Measurements from ENCODE around the gene STX16. TPM values are rescaled to one million over a fixed set of nuclear protein-coding genes. Genes with fewer than 3 reads are reported as not detected.

STX16 gene
- polyA plus RNA-seq, 1 donor, result 91.9 TPM

DNA sequence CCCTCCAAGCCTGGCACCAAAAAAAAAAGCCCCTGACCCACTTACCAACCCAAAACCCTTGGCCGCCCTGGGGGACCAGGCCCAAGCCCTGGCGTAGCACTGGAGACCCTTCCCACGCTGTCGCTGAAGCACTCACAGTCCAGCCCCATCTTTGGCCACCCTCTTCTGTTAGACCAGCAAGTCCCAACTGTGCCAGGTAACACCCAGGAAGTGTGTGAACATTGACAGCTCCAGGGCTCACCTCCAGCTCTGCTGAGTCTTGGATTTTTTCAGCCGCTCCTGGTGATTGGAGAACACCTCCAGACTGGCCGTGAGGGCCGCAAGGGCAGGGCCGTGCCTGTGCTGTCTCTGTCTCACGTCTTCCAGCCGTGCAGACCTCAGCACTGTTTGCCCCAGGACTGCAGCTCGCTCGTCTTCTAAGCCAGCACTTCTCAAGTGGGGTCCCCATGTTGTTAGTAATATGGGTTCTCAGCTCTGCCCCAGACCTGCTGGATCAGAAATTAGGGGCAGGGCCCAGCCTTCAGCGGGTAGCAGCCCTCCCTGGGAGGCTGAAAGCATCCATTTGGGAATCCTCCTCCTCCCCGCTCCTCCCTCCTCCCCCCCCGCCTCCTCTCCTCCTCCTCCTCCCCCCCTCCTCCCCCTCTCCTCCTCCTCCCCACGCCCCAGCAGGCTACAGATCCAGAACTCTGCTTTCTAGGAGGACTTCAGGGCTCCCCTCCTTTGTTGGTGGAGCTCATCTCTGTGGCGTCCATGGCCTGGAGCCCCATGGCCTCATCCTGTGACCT is 59.6 kb downstream of the STX16 start:
- DNase-seq, result no peak

DNA sequence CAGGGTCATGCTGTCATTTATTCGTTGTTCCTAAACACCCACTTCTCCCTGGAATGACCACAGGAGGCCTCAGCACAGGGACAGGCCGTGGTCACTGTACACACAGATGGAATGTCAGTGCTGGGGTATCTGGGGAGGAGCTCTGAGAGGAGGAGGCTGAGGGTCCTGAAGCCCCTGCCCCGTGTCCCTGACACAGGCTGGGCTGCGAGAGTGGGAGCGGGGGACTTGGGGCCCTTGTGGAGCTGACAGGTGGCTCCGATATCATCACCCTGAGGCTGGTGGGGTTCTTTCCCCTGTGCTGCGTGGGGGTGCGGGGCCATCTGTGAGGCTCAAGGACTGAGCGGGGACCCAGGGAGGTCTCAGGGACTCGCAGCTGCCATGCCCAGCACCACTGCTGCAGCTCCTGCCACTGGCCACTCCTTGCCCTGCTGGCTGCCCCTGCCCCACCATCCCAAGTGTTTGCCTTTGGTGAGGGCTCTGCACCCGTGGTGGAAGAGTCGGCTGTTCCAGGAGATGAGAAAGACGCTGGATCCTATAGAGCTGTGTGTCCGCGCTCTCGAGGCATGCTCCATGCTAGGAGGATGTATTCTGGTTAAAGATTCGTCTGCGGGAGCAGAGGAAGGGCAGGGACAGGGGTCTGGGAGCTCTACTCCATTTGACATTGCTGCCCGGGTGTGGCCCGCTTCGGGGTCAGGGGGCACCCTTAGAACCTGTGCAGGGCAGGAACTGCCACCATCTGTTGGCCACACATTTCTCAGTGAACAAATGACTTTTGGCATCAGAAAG is 60.4 kb downstream of the STX16 start:
- DNase-seq, result no peak

DNA sequence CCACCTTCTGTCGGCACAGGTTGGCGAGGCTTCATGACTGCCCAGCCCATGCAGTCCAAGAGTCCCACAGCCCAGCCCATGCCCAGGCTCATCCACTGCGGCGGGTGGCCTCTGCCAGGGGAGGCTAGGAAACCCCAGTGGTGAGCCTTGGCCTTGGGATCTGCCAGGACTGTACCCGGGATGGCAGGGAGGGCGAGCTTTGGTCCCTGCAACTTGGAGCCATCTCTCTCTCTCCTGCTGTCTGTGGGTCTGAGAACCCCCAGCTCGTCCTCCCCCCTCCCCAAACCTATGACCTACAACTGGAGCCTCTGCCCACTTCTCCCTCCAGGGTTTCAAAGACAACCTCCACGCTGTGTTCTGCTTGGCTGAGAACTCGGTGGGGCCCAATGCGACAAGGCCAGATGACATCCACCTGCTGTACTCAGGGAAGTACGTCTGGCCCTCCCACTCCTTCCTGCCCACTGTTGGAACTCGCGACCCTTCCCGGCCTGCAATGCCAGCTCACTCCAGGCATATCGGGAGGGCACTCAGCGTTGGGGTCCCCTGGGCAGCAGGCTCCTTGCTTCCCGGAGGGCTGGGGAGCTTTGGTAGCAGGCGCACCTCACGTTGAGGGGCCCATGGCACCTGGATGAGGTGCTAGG is 61.2 kb downstream of the STX16 start:
- DNase-seq, result no peak

DNA sequence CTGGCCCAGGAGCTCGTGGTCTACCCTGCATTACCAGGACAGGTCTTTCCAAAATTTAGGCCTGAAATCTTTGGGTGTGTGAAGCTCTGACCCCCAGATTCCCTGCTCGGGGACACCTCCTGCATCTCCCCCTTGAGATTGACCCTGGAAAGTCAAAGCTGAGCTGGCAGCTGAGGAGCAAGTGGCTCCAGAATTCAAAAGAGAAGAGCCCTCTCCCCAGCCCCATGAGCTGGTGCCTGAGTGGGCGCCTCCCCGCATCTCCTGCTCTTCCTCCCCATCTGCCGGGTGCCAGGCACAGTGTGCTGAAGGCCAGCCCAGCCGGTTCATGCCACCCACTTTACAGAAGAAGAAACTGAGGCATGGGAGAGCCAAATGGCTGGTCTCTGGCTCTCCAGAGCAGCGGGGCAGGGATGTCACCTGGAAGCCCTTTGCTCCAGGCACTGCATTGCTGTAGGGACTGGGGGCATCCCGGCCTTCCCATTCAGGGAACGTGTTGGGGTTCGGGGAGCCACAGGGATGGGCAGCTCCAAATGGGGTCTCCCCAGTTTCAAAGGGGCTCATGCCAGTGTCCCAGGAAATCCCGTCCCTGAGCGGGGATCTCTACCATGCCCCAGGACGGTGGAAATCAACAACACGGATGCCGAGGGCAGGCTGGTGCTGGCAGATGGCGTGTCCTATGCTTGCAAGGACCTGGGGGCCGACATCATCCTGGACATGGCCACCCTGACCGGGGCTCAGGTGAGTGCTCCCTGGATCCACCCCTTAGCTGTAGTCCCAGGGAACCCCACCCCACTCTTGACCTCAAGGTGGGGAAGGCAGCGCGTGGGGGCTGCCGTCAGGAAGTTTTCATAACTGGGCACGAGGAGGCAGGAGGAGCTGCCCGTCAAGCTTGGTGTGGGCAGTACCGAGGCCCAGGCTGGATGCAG is 62.0 kb downstream of the STX16 start:
- no peak for DNase-seq

DNA sequence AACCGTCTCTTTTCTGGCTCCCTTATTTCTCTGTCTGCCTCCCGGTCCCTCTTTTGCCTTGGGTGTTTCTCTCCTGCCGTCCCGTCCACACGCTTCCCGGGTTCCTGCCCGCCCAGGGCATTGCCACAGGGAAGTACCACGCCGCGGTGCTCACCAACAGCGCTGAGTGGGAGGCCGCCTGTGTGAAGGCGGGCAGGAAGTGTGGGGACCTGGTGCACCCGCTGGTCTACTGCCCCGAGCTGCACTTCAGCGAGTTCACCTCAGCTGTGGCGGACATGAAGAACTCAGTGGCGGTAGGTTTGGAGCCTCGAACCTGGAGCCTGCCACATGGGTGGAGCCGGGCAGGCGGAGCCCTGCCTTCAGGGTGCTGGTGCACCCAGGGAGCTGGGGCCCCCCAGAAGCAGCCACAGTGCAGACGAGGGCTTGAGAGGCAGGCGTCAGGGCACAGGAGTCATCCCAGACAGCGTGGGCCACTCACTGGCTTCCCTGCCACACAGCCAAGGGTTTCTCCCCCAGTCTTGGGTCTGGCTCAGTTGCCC is 62.8 kb downstream of the STX16 start:
- no peak for DNase-seq

DNA sequence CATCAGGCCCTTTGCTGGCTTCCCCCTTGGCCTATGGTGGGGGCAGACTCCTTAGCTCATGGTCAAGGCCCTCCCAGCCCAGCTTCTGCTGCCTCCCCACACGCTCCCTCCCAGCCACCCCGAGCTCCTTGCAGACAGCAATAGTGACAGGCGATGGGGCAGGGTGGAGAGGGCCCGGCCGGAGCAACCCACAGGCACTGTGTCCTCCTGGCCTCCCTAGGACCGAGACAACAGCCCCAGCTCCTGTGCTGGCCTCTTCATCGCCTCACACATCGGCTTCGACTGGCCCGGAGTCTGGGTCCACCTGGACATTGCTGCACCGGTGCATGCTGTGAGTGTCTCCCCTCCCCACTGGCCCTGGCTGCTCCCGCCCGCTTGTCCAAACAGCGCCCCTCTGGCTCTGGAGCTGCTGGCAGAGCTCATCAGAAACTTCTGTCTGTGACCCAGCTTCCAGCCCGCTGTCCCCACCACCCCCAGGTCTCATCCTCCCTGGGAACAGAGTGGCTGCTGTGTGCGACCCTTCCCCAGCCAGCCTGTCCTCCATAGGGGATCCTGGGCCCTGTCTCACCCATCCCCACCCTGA is 63.3 kb downstream of the STX16 start:
- DNase-seq, result no peak

DNA sequence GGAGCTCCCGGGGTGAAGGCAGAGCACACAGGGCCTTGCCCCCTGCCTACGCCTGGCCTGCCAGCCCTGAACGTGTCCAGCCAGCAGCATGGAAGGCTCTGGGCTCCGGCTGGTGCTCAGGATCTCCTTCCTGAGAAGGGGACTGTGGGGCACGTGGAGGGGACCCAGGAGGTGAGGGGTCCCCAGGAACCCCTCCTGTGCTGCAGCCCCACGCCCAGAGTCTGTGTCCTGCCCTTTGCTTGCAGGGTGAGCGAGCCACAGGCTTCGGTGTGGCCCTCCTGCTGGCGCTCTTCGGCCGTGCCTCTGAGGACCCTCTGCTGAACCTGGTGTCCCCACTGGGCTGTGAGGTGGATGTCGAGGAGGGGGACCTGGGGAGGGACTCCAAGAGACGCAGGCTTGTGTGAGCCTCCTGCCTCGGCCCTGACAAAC is 63.9 kb downstream of the STX16 start:
- DNase-seq, result no peak

DNA sequence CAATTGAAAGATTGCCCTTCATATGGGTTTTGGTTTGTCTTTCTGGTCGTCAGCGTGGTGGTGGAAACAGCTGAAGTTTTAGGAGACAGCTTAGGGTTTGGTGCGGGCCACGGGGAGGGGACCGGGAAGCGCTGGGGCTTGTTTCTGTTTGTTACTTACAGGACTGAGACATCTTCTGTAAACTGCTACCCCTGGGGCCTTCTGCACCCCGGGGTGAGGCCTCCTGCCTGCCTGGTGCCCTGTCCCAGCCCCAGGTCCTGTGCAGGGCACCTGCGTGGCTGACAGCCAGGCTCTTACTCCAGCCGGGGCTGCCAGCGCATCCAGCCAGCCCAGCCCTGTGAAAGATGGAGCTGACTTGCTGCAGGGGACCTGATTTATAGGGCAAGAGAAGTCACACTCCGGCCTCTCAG is 64.3 kb downstream of the STX16 start:
- DNase-seq, result no peak

DNA sequence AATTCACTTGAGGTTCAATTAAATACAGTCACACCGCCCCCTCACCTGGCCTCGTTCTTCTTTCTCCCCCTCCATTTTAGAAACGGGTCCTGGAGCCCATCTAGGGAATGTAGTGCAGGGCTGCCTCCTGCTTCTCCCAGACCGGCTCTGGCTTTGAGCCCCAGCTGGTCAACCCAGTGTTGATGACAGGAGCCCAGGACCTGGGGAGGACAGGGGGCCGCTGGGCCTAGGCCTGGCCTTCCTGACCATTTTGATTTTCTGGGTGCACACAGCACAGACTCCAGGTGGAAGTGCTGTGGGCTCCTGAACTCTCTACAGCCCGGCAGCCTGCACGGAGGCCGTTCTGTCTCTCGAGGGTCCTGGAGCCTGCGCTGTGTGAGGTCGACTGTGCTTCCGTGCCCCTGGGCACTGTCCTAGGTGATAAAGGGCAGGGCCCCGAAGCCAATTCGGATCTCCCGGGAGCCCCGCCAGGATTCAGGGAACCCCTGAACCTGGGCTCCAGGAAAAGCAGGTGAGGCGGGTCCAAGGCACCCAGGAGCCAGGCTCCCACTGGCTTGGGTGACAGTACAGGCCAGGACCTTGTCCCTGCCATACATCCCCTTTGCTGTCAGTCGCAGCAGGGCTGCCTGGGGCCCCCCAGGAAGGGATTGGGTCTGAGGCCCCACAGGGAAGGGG is 64.9 kb downstream of the STX16 start:
- no peak for DNase-seq

DNA sequence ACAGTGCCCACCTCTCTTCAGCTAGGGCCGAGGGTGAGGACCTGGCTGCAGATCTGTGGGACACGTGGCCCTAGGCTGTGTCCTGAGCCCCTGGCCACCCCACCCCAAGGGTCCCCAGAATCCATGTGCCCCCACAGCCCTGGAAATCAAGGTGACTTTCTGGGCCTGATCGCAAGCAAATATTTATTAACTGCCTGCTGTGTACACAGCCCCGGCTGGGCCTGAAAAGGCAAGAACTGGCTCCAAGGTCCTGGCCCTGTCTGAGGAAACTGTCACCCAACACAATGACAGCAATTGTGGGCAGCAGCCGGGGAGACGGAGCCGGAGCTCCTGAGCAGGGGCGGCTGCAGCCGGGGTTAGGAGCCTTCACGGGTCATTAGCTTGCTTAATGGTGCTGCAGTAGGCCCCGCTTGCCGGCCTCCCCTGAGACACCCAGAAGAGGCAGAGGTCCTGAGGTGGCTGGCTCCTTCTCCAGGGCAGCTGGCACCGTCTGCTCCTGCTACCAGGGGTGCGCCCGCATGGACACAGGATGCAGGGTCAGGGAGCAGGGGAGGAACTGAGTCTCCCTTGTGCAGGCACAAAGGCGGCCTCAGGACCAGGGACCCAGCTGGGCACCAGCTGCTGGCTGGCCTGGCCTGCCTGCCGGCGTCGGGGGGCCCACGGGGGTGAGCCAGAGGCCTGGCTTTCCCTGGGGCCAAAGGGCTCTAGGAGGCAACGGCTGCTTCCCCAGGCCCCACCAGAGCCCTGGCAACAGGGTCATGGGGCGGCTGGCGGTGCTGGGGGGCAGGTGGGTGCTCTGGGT is 65.6 kb downstream of the STX16 start:
- no peak for DNase-seq

DNA sequence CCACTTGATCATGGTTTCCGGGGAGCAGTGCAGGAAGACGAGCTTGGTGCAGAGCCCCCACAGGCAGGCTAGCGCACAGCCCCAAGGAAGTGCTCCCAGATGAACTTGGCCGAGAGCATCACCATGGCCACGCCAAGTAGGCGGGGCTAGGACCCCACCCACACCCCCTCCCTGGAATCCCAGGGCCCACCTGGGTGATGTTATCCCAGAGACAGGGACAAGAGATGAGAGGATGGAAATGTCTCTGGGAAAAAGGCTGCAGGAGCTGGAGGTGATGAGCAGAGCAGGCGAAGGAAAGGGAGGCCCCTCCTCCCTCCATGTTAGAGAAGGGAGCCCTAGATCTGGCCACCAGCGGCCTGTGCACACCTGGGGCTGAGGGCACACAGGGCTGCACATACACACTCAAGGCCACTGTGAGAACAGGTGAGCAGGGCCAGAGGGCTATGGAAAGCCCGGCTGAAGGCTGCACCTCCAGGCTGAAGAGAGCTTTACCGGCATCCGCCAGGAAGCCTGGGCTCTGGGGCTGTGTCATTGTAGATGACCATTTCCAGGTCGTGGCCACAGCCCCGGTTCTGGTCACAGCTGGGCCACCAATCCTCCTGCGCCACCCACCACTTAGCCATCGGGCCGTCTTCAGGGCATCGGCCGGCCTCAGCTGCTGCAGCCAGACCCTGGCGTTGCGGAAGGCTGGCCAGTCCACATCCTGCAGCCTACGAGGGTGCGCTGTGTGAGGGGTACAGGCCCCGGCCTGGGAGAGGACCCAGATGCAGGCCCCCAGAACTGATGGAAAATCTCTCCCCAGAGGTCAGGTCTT is 66.4 kb downstream of the STX16 start:
- DNase-seq, result no peak

DNA sequence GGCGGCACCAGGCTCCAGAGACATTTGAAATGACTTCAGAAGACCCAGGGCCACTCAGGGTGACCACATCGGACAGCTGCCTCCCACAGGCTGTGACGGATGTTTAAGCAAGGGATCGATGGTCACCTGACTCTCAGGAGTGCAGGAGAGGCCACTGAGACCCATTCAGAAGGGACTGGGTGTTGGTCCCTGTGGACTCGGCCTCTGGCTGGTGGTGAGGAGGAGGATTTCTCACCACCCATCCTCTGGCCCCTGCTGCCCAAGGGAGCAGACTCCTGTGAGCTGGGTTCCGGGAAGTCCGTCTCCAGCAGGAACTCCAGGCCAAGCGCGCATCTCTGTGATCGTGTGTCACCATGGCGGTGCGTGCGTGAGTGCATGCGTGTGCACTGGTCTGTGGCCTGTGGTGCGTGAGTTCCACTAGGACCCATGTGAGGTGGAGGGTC is 67.1 kb downstream of the STX16 start:
- no peak for DNase-seq

DNA sequence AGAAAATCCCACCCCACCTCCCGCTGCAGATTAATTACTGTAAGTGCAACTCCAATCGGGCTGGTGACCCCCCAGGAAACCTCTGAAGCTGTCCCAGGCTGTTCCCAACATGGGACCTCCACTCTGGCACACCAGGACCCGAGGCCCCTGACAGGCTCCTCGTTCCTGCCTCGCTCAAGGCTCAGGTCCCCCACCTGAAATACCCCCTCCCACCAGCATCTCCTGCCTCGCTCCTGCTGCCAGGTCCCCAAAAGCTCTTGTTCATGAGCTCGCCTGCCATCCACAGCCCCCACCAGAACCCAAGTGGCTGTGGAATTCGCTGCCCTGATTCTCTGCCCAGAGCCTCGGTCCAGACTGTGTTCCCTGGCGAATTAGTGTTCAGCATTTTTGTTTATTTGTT is 67.6 kb downstream of the STX16 start:
- DNase-seq, result no peak

DNA sequence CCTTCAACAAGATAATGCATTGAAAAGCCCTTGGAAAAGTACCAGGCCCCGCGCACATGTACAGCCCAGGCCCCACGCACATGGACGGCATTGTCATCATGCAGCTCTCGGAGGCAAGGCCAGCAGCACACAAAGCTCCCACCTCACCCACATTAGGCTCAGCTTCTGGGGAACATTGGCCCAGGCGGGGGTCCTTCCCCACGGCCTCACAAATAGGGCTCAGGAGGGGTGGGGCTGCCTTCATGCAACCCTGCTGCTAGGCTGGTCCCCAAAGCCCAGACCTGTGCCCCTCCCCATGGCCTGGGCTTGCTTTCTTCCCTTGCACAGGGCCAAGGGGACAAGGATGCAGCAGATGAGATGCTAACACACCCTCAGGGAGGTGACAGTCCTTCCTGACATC is 68.2 kb downstream of the STX16 start:
- DNase-seq, result no peak

DNA sequence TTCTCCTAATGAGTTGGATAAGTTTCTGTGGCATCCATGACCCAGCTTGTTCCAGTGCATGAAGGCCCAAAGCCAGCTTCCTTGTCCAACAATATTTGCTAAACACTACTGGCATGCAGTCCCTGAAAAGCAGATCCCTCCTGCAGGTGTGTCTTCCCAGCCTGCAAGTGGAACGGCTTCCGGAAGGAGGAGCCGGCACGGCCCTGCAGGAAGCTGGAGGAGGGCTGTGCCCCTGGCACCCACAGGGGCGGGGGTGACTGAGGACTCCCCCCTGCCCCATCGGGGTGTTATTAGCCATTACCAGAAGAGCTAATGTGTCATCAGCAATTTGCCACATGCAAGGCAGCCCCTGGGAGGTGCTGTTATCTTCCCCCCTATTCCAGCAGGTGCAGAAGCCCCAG is 68.9 kb downstream of the STX16 start:
- DNase-seq, result no peak

DNA sequence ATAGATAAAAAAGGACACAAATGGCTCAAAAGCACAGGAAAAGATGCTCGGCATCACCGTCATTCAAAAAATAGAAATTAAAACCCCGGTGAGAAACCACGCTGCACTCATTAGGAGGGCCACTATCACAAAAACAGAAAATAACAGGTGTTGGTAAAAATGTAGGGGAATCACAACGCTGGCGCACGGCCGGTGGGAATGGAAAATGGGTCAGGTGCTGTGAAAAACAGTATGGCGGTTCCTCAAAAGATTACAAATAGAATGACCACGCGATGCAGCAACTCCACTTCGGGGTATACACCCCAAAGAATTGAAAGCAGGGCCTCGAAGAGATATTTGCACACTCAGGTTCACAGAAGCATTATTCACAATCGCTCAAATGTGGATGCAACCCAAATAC is 69.8 kb downstream of the STX16 start:
- DNase-seq, result no peak

DNA sequence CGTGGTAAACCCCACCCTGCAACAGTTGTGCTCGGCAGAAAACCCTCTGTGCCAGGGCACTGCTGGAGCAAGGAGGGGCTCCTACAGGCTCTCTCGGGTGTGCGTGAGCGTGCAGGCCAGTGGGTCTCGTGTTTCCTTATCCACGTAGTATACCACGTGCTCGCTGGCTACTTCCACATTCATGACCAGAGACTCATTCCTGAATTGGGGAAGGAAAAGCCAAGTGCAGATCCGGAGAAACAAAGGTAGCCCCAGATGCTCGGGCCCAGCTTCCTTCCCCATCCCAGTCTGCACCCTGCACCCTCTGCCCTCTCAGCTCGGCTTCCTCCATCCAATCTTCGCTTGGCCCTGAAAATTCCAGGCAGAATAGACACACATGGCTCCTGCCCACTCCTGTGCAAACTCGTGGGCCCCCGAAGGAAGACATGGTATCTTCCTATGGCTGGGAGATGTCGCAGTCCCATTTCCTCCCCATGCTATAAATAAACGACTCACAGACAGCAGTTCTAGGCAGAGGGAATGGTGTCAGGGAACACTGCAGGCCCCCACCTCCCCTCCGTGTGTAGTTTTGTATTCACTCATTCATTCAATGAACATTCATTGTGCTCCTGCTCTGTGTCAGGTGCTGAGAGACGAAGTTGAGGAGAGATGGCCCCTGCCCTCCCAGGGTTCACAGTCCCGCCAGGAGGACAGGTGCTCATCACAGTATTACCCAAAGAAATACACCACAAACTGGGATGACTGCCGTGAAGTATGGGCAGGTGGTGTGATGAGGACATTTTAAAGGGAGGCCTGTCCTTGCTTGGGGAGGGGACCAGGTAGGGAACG is 71.1 kb downstream of the STX16 start:
- no peak for DNase-seq
